ENCODE data around the gene MOV10L1.

The MOV10L1 gene

GRCh38 chr22:50048061-50048765 is 41.6 kb upstream of the MOV10L1 start:
- H3K79me2 ChIP-seq (ENCODE audit: low read length) = no peaks in the 10 kb centered on the region
- no peaks in the 10 kb centered on the region for H3K27me3 ChIP-seq (ENCODE audit: low read depth, low read length)
- H3K4me1 ChIP-seq (ENCODE audit: low read length) = no peaks in the 10 kb centered on the region
- H3K27ac ChIP-seq (ENCODE audit: low read length) = no peak overlapping the region
- no peak for TF ChIP-seq EZH2phosphoT487 (IDR thresholded peaks at IDR 0.05; ENCODE audit: low read depth)
- TF ChIP-seq CTCF (IDR thresholded peaks at IDR 0.05; ENCODE audit: low read depth, low read length) = no peak
- H3K36me3 ChIP-seq (replicated peaks; ENCODE audit: low read depth, low read length) = no peaks in the 10 kb centered on the region
- H3K9me3 ChIP-seq (ENCODE audit: insufficient read depth, low read length) = no peaks in the 10 kb centered on the region
- H2AFZ ChIP-seq (ENCODE audit: low read depth, low read length) = no peak overlapping the region
- H4K20me1 ChIP-seq (ENCODE audit: insufficient read depth, low read length) = no peaks in the 10 kb centered on the region
- no peak overlapping the region for H3K4me2 ChIP-seq (ENCODE audit: low read length)
- no peak overlapping the region for H3K9ac ChIP-seq (ENCODE audit: low read length)
- H3K4me3 ChIP-seq (ENCODE audit: low read length) = no peak overlapping the region

- Histone ChIP-seq H3K9ac (ENCODE audit: low read length) (no peak overlapping the region), H3K4me2 (ENCODE audit: low read length) (no peak overlapping the region), H3K27ac (ENCODE audit: low read length) (no peak overlapping the region), H3K27me3 (ENCODE audit: low read depth, low read length) (no peaks in the 10 kb centered on the region), H4K20me1 (ENCODE audit: insufficient read depth, low read length) (no peaks in the 10 kb centered on the region), H2AFZ (ENCODE audit: low read depth, low read length) (no peak overlapping the region), H3K9me3 (ENCODE audit: insufficient read depth, low read length) (no peaks in the 10 kb centered on the region), H3K4me1 (ENCODE audit: low read length) (no peaks in the 10 kb centered on the region), H3K4me3 (ENCODE audit: low read length) (no peak overlapping the region), H3K79me2 (ENCODE audit: low read length) (no peaks in the 10 kb centered on the region), H3K36me3 (replicated peaks; ENCODE audit: low read depth, low read length) (no peaks in the 10 kb centered on the region)
- TF ChIP-seq EZH2phosphoT487 (IDR thresholded peaks at IDR 0.05; ENCODE audit: low read depth) = no peak
- TF ChIP-seq CTCF (IDR thresholded peaks at IDR 0.05; ENCODE audit: low read depth, low read length) = no peak
These were observed 41.0 kb upstream of the MOV10L1 start for GRCh38 chr22:50048836-50049235.

- Histone ChIP-seq H3K9ac (ENCODE audit: low read length) (no peak overlapping the region), H3K79me2 (ENCODE audit: low read length) (no peaks in the 10 kb centered on the region), H3K9me3 (ENCODE audit: insufficient read depth, low read length) (no peaks in the 10 kb centered on the region), H3K4me1 (ENCODE audit: low read length) (no peaks in the 10 kb centered on the region), H3K27ac (ENCODE audit: low read length) (no peak overlapping the region), H3K27me3 (ENCODE audit: low read depth, low read length) (no peaks in the 10 kb centered on the region), H4K20me1 (ENCODE audit: insufficient read depth, low read length) (no peaks in the 10 kb centered on the region), H3K4me2 (ENCODE audit: low read length) (no peak overlapping the region), H3K4me3 (ENCODE audit: low read length) (no peak overlapping the region), H3K36me3 (replicated peaks; ENCODE audit: low read depth, low read length) (no peaks in the 10 kb centered on the region), H2AFZ (ENCODE audit: low read depth, low read length) (no peak overlapping the region)
- no peak for TF ChIP-seq CTCF (IDR thresholded peaks at IDR 0.05; ENCODE audit: low read depth, low read length)
- TF ChIP-seq EZH2phosphoT487 (IDR thresholded peaks at IDR 0.05; ENCODE audit: low read depth) = no peak
These were observed 40.3 kb upstream of the MOV10L1 start for GRCh38 chr22:50049299-50050195.

GRCh38 chr22:50051930-50052329 is 37.9 kb upstream of the MOV10L1 start:
- H3K4me2 ChIP-seq (ENCODE audit: low read length) = no peak overlapping the region
- TF ChIP-seq EZH2phosphoT487 (IDR thresholded peaks at IDR 0.05; ENCODE audit: low read depth) (no peak), CTCF (IDR thresholded peaks at IDR 0.05; ENCODE audit: low read depth, low read length) (no peak)
- H3K36me3 ChIP-seq (replicated peaks; ENCODE audit: low read depth, low read length) = no peaks in the 10 kb centered on the region
- H3K27ac ChIP-seq (ENCODE audit: low read length) = no peak overlapping the region
- no peaks in the 10 kb centered on the region for H3K4me1 ChIP-seq (ENCODE audit: low read length)
- H3K9me3 ChIP-seq (ENCODE audit: insufficient read depth, low read length) = no peaks in the 10 kb centered on the region
- no peak overlapping the region for H2AFZ ChIP-seq (ENCODE audit: low read depth, low read length)
- H4K20me1 ChIP-seq (ENCODE audit: insufficient read depth, low read length) = no peaks in the 10 kb centered on the region
- no peak overlapping the region for H3K4me3 ChIP-seq (ENCODE audit: low read length)
- no peak overlapping the region for H3K9ac ChIP-seq (ENCODE audit: low read length)
- no peaks in the 10 kb centered on the region for H3K79me2 ChIP-seq (ENCODE audit: low read length)
- no peaks in the 10 kb centered on the region for H3K27me3 ChIP-seq (ENCODE audit: low read depth, low read length)
